Measurements from ENCODE around the gene TYW1. TPM values are rescaled to one million over a fixed set of nuclear protein-coding genes. Genes with fewer than 3 reads are reported as not detected.
A peak's percentile ranks its signal among the peaks of the same experiment; 100 is the strongest.
"Not testable (repeated sequence)": the region's sequence is repeated elsewhere in the genome, so short reads cannot be mapped to it uniquely, and the experiment has no call there.

Gene TYW1
- total RNA-seq, 2 experiments from 2014 or later, result 16.6 to 17.5 TPM

DNA sequence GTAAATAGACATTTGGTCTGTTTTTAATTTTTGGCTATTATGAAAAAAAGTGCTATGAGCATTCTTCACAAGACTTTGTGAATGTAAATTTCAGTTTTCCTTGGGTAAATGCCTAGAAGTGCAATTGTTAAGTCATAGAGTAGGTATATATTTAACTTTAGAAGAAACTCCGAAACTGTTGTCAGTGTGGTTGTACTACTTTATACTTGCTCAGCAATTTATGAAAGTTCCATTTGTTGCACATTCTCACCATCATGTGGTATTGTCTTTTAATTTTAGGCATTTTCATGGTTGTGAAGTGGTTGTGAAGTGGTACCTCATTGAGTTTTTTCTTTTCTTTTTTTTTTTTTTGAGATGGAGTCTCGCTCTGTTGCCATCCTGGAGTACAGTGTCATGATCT, 60.0 kb downstream of the TYW1 start:
- Mint-ChIP-seq H3K4me3 (no peak overlapping the region), H3K27ac (no peak overlapping the region), H3K9me3 (peaks cover 4% of the 10 kb centered on the region), H3K27me3 (no peaks in the 10 kb centered on the region), H3K4me1 (ENCODE audit: low read depth) (peaks cover 3% of the 10 kb centered on the region), H3K36me3 (ENCODE audit: low read depth) (peaks cover 33% of the 10 kb centered on the region)
- CTCF ChIA-PET, result no interaction called here
- POLR2A ChIA-PET, result no interaction called here
- ATAC-seq (no peak), DNase-seq (no peak)
- intact Hi-C loops (cut with micrococcal nuclease), result no loop called here
- TF ChIP-seq, protein P1, sequence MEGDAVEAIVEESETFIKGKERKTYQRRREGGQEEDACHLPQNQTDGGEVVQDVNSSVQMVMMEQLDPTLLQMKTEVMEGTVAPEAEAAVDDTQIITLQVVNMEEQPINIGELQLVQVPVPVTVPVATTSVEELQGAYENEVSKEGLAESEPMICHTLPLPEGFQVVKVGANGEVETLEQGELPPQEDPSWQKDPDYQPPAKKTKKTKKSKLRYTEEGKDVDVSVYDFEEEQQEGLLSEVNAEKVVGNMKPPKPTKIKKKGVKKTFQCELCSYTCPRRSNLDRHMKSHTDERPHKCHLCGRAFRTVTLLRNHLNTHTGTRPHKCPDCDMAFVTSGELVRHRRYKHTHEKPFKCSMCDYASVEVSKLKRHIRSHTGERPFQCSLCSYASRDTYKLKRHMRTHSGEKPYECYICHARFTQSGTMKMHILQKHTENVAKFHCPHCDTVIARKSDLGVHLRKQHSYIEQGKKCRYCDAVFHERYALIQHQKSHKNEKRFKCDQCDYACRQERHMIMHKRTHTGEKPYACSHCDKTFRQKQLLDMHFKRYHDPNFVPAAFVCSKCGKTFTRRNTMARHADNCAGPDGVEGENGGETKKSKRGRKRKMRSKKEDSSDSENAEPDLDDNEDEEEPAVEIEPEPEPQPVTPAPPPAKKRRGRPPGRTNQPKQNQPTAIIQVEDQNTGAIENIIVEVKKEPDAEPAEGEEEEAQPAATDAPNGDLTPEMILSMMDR (IDR thresholded peaks at IDR 0.05), result no peak

DNA sequence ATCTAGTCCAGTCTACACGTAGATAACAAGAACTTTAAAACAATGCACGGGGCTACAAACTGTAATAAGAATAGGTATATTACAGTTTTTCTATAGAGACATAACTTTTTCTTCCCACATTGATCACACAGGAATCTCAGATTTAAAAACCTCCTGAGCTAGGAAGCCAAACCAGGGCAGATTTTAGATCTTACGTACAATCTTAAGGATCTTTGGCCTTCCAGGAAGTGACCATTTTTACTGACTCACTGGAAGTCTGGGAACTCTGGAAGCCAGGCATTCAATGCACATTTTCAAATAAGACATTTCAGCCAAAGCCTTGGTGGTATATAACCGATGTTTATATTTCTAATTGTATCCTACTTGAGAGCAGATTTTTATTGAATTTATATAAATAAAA, 64.7 kb downstream of the TYW1 start:
- H3K9me3 Mint-ChIP-seq; intact Hi-C loops (cut with micrococcal nuclease); ATAC-seq; POLR2A ChIA-PET; H3K4me3 Mint-ChIP-seq; H3K4me1 Mint-ChIP-seq (ENCODE audit: low read depth); H3K27me3 Mint-ChIP-seq; DNase-seq; CTCF ChIA-PET; H3K27ac Mint-ChIP-seq: not testable (repeated sequence)
- H3K36me3 Mint-ChIP-seq (ENCODE audit: low read depth), result peaks cover 33% of the 10 kb centered on the region

DNA sequence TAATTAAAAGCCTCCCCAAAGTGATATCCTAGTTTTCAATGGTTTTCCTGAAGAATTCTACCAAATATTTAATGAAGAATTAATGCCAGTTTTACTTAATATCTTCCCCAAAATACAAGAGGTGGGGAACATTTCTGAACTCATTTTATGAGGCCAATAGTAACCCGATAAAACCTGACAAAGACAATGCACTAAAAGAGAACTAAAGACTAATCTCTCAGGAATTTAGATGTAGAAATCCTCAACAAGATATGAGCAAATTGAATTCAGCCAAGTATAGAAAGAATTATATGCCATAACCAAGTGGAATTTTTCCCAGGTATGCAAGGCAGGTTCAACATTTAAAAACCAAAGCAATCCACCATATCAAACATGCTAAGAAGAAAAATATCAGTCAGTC, 66.2 kb downstream of the TYW1 start:
- intact Hi-C loops (cut with micrococcal nuclease); POLR2A ChIA-PET; ATAC-seq; CTCF ChIA-PET; H3K4me3 Mint-ChIP-seq; H3K9me3 Mint-ChIP-seq; H3K27me3 Mint-ChIP-seq; H3K27ac Mint-ChIP-seq; DNase-seq: not testable (repeated sequence)
- Mint-ChIP-seq H3K36me3 (ENCODE audit: low read depth) (peaks cover 41% of the 10 kb centered on the region), H3K4me1 (ENCODE audit: low read depth) (peaks cover 10% of the 10 kb centered on the region)

DNA sequence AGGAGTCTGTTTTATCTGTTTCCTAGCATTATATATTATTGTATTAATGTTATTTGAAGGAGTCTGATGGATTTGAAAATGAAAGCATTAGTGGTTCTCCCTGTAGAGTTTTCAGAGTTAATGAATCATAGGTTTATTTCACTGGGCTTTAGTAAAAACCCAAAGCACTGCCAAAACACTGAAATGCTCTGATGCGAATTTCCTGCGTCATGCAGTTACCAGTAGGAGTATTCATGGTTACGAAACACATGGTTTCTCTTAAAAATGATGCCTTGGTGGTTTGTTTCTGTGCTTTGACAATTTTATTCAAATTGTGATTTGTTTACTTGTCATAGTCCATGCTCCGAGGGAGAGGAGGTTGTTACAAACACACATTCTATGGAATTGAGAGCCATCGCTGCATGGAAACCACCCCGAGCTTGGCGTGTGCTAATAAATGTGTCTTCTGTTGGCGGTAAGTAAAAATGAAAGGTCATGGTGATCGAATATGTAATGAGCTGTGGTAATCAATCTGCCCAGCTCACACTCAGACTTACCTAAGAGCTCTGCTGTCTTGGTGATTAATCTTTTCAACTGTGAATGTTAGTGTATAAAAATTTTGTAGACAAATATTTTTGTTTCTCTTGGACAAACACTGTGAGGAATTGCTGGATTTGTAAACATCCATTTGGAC, 70.5 kb downstream of the TYW1 start:
- H3K9me3 Mint-ChIP-seq; intact Hi-C loops (cut with micrococcal nuclease); ATAC-seq; CTCF ChIA-PET; H3K27me3 Mint-ChIP-seq; POLR2A ChIA-PET: not testable (repeated sequence)
- Mint-ChIP-seq H3K4me3 (peak overlapping the region; percentile 6), H3K4me1 (ENCODE audit: low read depth) (peaks cover 10% of the 10 kb centered on the region), H3K27ac (peak overlapping the region; percentile 49), H3K36me3 (ENCODE audit: low read depth) (peaks cover 53% of the 10 kb centered on the region)
- DNase-seq, result peak; percentile 8

DNA sequence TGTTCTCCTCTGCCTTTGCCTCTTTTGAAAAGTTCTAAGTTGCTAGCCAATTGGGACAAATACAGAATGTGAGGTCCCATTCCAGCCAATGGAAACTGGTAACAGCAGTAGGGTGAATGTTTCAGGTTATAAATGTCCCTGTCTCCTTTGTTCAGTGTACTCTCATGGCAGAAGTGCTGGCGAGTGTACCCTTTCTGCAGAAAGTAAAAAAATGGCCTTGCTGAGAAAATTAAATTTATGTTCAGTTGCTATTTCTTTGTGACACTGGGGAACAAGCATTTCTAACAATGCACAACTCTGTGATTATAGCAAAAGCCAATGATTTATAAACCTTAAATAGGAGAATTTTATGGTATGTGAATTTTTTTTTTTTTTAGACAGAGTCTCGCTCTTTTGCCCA, 79.5 kb downstream of the TYW1 start:
- H3K4me3 Mint-ChIP-seq; H3K4me1 Mint-ChIP-seq (ENCODE audit: low read depth); CTCF ChIA-PET; H3K27me3 Mint-ChIP-seq; ATAC-seq; POLR2A ChIA-PET; intact Hi-C loops (cut with micrococcal nuclease); H3K27ac Mint-ChIP-seq; DNase-seq: not testable (repeated sequence)
- H3K9me3 Mint-ChIP-seq, result peaks cover 29% of the 10 kb centered on the region
- peaks cover 65% of the 10 kb centered on the region for H3K36me3 Mint-ChIP-seq (ENCODE audit: low read depth)

DNA sequence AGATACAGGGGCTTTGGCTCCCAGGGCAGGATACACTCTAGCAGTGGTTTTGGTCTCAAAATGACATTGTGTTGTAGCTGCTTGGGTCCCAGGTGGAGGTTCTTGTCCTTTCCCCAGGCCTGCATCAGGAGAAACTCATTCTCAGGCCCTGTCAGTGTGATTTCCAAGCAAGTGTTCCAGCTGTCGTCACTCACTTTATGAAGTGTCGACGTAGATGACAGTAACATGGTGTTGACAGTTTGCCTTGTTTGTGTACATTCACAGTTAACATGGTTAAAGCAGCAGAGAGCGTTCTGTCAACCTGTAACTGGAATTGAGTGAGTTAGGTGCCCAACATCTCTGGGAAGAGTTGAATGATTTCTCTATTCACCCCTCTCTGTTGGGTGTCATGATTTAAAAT, 86.2 kb downstream of the TYW1 start:
- CTCF ChIA-PET; H3K27me3 Mint-ChIP-seq; ATAC-seq; intact Hi-C loops (cut with micrococcal nuclease); H3K27ac Mint-ChIP-seq; DNase-seq; POLR2A ChIA-PET; H3K4me3 Mint-ChIP-seq: not testable (repeated sequence)
- H3K9me3 Mint-ChIP-seq, result peaks cover 14% of the 10 kb centered on the region
- H3K36me3 Mint-ChIP-seq (ENCODE audit: low read depth), result peaks cover 64% of the 10 kb centered on the region
- H3K4me1 Mint-ChIP-seq (ENCODE audit: low read depth), result peaks cover 10% of the 10 kb centered on the region

DNA sequence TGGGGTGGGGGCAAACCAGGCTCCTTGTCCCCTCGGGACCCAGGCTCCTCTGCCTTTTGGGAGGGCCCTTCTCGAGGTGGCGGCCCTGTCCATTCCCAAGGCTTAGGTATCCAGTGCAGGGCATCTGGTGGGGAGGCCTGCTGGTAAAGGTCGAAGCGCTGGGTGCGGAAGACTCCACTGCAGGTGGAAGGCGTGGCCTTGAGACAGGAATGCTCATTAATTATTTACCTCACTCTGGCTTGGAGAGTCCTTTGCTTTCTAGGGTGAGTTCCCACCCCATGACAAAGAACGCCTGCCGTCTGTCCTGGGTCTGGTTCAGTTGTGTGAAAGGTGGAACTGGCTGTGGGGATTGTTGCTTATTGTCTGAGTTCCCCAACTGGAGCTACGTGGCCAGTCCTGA, 92.6 kb downstream of the TYW1 start:
- intact Hi-C loops (cut with micrococcal nuclease); ATAC-seq; DNase-seq; CTCF ChIA-PET; H3K9me3 Mint-ChIP-seq; H3K27me3 Mint-ChIP-seq; POLR2A ChIA-PET; H3K4me1 Mint-ChIP-seq (ENCODE audit: low read depth); H3K4me3 Mint-ChIP-seq; H3K27ac Mint-ChIP-seq: not testable (repeated sequence)
- peaks cover 34% of the 10 kb centered on the region for H3K36me3 Mint-ChIP-seq (ENCODE audit: low read depth)

DNA sequence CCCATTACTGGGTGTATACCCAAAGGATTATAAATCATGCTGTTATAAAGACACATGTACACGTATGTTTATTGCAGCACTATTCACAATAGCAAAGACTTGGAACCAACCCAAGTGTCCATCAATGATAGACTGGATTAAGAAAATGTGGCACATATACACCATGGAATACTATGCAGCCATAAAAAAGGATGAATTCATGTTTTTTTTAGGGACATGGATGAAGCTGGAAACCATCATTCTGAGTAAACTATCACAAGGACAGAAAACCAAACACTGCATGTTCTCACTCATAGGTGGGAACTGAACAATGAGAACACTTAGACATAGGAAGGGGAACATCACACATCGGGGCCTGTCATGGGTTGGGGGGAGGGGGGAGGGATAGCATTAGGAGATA, 94.4 kb downstream of the TYW1 start:
- POLR2A ChIA-PET; H3K9me3 Mint-ChIP-seq; H3K27me3 Mint-ChIP-seq; H3K27ac Mint-ChIP-seq; CTCF ChIA-PET; H3K4me1 Mint-ChIP-seq (ENCODE audit: low read depth); ATAC-seq; intact Hi-C loops (cut with micrococcal nuclease); DNase-seq; H3K4me3 Mint-ChIP-seq: not testable (repeated sequence)
- H3K36me3 Mint-ChIP-seq (ENCODE audit: low read depth), result peaks cover 33% of the 10 kb centered on the region

DNA sequence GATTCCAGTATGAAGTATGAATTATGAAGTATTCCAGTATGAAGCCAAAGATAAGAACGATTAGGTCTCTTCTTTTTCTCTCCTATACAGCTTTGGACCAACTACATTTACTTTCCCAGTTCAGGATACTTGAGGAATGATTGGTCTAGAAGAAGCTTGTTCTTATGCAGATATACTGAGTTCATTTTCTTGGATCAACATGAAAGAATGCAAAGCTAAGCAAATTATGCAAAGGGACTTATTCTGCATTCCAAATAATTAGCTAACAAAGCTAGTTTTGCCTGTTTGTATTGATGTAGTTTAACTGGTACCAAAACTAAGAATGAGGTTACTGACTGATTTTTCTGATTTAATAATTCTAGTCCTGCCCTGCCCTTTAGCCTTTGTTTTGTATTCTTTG, 101.4 kb downstream of the TYW1 start:
- H3K27me3 Mint-ChIP-seq; ATAC-seq; CTCF ChIA-PET; H3K9me3 Mint-ChIP-seq; DNase-seq; H3K4me1 Mint-ChIP-seq (ENCODE audit: low read depth); H3K27ac Mint-ChIP-seq; H3K4me3 Mint-ChIP-seq; intact Hi-C loops (cut with micrococcal nuclease); POLR2A ChIA-PET: not testable (repeated sequence)
- peaks cover 38% of the 10 kb centered on the region for H3K36me3 Mint-ChIP-seq (ENCODE audit: low read depth)

DNA sequence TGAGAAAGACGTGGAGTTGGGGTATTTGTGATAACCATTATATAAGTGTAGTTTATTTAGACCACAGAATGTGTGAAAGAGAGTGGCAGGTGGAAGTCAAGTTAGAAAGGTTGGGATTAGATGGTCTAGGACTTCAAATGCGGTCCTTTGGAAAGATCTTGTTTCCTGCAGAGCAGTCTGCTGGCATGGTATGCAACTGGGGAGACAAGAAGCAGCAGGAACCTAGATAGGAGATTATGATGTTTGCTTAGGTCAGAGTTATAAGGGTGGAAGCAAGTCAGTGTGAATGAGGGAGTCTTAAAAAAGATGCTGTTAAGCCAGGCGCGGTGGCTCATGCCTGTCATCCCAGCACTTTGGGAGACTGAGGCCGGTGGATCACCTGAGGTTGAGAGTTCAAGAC, 102.8 kb downstream of the TYW1 start:
- DNase-seq; CTCF ChIA-PET; intact Hi-C loops (cut with micrococcal nuclease); POLR2A ChIA-PET; H3K27me3 Mint-ChIP-seq; ATAC-seq; H3K4me3 Mint-ChIP-seq; H3K9me3 Mint-ChIP-seq; H3K27ac Mint-ChIP-seq: not testable (repeated sequence)
- Mint-ChIP-seq H3K36me3 (ENCODE audit: low read depth) (peaks cover 48% of the 10 kb centered on the region), H3K4me1 (ENCODE audit: low read depth) (peaks cover 12% of the 10 kb centered on the region)

DNA sequence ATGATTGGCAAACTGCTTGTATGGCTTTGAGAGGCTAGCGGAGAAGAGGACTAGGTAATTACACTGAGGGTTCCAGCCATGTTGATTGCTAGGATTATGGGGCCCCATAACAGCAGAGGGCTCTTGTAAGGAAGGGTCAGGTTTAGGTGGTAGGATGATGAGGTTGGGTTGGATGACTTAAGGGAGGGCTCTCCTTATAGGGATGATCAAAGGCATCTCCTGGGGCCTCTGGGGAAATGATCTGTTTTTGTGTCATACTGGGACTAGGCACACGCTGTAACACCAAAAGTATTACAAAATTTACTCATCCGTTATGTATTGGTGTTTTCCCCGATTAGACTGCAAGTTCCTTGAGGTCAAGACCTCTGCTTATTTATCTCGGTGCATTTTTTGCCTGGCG, 103.4 kb downstream of the TYW1 start:
- H3K4me1 Mint-ChIP-seq (ENCODE audit: low read depth), result peaks cover 15% of the 10 kb centered on the region
- POLR2A ChIA-PET; DNase-seq; intact Hi-C loops (cut with micrococcal nuclease); H3K4me3 Mint-ChIP-seq; CTCF ChIA-PET; H3K27me3 Mint-ChIP-seq; H3K9me3 Mint-ChIP-seq: not testable (repeated sequence)
- ATAC-seq, result peak; percentile 17
- H3K36me3 Mint-ChIP-seq (ENCODE audit: low read depth), result peaks cover 48% of the 10 kb centered on the region
- H3K27ac Mint-ChIP-seq, result peak overlapping the region; percentile 43
